SK-N-SH (cell line): Measurements from ENCODE around the gene CCDC17. TPM values are rescaled to one million over a fixed set of nuclear protein-coding genes. Genes with fewer than 3 reads are reported as not detected.

Experiments
- CTCF ChIA-PET: fragments of 300-600, 350-600 bp; formaldehyde crosslinking; extraction: SDS; loops from one replicate; lab custom pipeline; 2021; lab: Yijun Ruan, JAX
- POLR2A ChIA-PET: fragments of 350-600 bp; sonication (Branson Sonifier 250); formaldehyde crosslinking; extraction: SDS; loops from one replicate; lab custom pipeline; 2020; ENCODE audit warnings: antibody characterized with exemption, inconsistent platforms; lab: Yijun Ruan, JAX
- DNase-seq: peaks from one replicate; pipeline ENCODE4 v3.0.0; 2012
- H2AFZ ChIP-seq: fragments of 200-600 bp; sonication (generic); 2 replicates; pipeline ENCODE4 v1.8.1; 2016; ENCODE audit warnings: antibody characterized with exemption, mild to moderate bottlenecking, low read depth
- H3F3A ChIP-seq: fragments of 200-600 bp; sonication (generic); replicated peaks from 2 replicates; pipeline ENCODE3; 2016; ENCODE audit warnings: antibody characterized with exemption, mild to moderate bottlenecking; ENCODE audit not compliant: insufficient read depth
- H3K27ac ChIP-seq, 2 experiments: fragments of 200-500 bp in 1 of 2; fragments of 200-600 bp in 1 of 2; sonication (Bioruptor generic) in 1 of 2; sonication (generic), shearing (Covaris generic) in 1 of 2; 2 replicates each; pipeline versions ENCODE4 v1.5.1 to v1.6.1; 2014 to 2016; ENCODE audit warnings: low read depth in 2 of 2, inconsistent platforms in 1 of 2, low read length in 1 of 2, mild to moderate bottlenecking in 1 of 2, mixed read lengths in 1 of 2
- H3K27me3 ChIP-seq: fragments of 200-600 bp; sonication (generic), shearing (Covaris generic); 2 replicates; pipeline ENCODE4 v1.6.1; 2016; ENCODE audit warnings: mixed run types; ENCODE audit not compliant: insufficient read depth
- H3K36me3 ChIP-seq, 2 experiments: fragments of 200-500 bp in 1 of 2; fragments of 200-600 bp in 1 of 2; sonication (Bioruptor generic) in 1 of 2; sonication (generic) in 1 of 2; replicated peaks in 1 of 2; 2 replicates each; pipeline versions ENCODE3 to v1.5.1; 2014 to 2016; ENCODE audit warnings: low read length in 1 of 2, mild to moderate bottlenecking in 1 of 2; ENCODE audit not compliant: insufficient read depth in 2 of 2, control insufficient read depth in 1 of 2
- H3K4me1 ChIP-seq, 2 experiments: fragments of 200-500 bp in 1 of 2; fragments of 200-600 bp in 1 of 2; sonication (Bioruptor generic) in 1 of 2; sonication (generic), shearing (Covaris generic) in 1 of 2; 2 replicates each; pipeline versions ENCODE4 v1.5.1 to v1.6.1; 2014 to 2016; ENCODE audit warnings: low read depth in 1 of 2, low read length in 1 of 2, mixed run types in 1 of 2; ENCODE audit not compliant: insufficient read depth in 2 of 2, control insufficient read depth in 1 of 2
- H3K4me2 ChIP-seq: fragments of 200-600 bp; sonication (generic), shearing (Covaris generic); 2 replicates; pipeline ENCODE4 v1.6.1; 2017; ENCODE audit warnings: mixed run types
- H3K4me3 ChIP-seq, 2 experiments: fragments of 200-500 bp in 1 of 2; fragments of 200-600 bp in 1 of 2; sonication (Bioruptor generic) in 1 of 2; sonication (generic), shearing (Covaris generic) in 1 of 2; 2 replicates each; pipeline versions ENCODE4 v1.5.1 to v1.8.1; 2014 to 2016; ENCODE audit warnings: low read depth in 2 of 2, inconsistent platforms in 1 of 2, low read length in 1 of 2, mild to moderate bottlenecking in 1 of 2, mixed read lengths in 1 of 2, moderate library complexity in 1 of 2
- H3K79me2 ChIP-seq: fragments of 200-600 bp; sonication (generic); 2 replicates; pipeline ENCODE4 v1.8.1; 2017; ENCODE audit warnings: mild to moderate bottlenecking; ENCODE audit not compliant: insufficient read depth
- H3K9ac ChIP-seq: fragments of 200-600 bp; sonication (generic); 2 replicates; pipeline ENCODE4 v1.6.1; 2017; ENCODE audit warnings: mixed run types
- H3K9me2 ChIP-seq: fragments of 200-600 bp; sonication (generic); 2 replicates; pipeline ENCODE4 v1.6.1; 2017; ENCODE audit warnings: mixed run types
- H3K9me3 ChIP-seq: fragments of 200-600 bp; sonication (generic); 2 replicates; pipeline ENCODE4 v1.6.1; 2017; ENCODE audit warnings: mixed run types, mild to moderate bottlenecking, moderate library complexity
- H4K20me1 ChIP-seq: fragments of 200-600 bp; sonication (generic); 2 replicates; pipeline ENCODE4 v1.6.1; 2017; ENCODE audit warnings: mild to moderate bottlenecking, mixed run types; ENCODE audit not compliant: insufficient read depth
- ELF1 ChIP-seq: IDR thresholded peaks from 2 replicates; pipeline ENCODE4 v1.4.0; 2012
- FOSL2 ChIP-seq: IDR thresholded peaks from 2 replicates; pipeline ENCODE4 v1.4.0; 2012; ENCODE audit warnings: low read depth, mild to moderate bottlenecking, moderate library complexity, borderline replicate concordance
- FOXJ3 ChIP-seq: sonication (generic); formaldehyde crosslinking; IDR thresholded peaks from 2 replicates; pipeline ENCODE4 v1.5.1; 2020; ENCODE audit warnings: mild to moderate bottlenecking, missing genetic modification reagents
- GABPA ChIP-seq: IDR thresholded peaks from 2 replicates; pipeline ENCODE4 v1.4.0; 2012; ENCODE audit warnings: low read depth, mild to moderate bottlenecking
- PBX3 ChIP-seq: IDR thresholded peaks from 2 replicates; pipeline ENCODE4; 2012
- RAD21 ChIP-seq: IDR thresholded peaks from 2 replicates; pipeline ENCODE4 v1.6.1; 2012; ENCODE audit warnings: mild to moderate bottlenecking, low read length
- RCOR1 ChIP-seq: fragments of 150-350 bp; IDR thresholded peaks from 2 replicates; pipeline ENCODE4 v1.6.1; 2017; ENCODE audit warnings: antibody characterized with exemption, low read length
- RFX5 ChIP-seq: IDR thresholded peaks from 2 replicates; pipeline ENCODE4 v1.6.1; 2012; ENCODE audit warnings: mild to moderate bottlenecking, improper control_type of control experiment, low read length
- RXRA ChIP-seq: IDR thresholded peaks from 2 replicates; pipeline ENCODE4 v1.4.0; 2012; ENCODE audit warnings: low read depth, mild to moderate bottlenecking, borderline replicate concordance
- SMC3 ChIP-seq: IDR thresholded peaks from 2 replicates; pipeline ENCODE4 v1.6.1; 2012; ENCODE audit warnings: low read depth, low read length, improper control_type of control experiment
- TAF1 ChIP-seq: IDR thresholded peaks from 2 replicates; pipeline ENCODE4 v1.6.1; 2012; ENCODE audit warnings: low read depth, mild to moderate bottlenecking, low read length, moderate library complexity, borderline replicate concordance
- TCF12 ChIP-seq: IDR thresholded peaks from 2 replicates; pipeline ENCODE4 v1.4.0; 2012
- ZBTB33 ChIP-seq: IDR thresholded peaks from 2 replicates; pipeline ENCODE4 v1.4.0; 2012; ENCODE audit warnings: low read depth, borderline replicate concordance
- WGBS: methylation state at CpG from one replicate; pipeline ENCODE4 v1.1.6; 2017; ENCODE audit warnings: low lambda C conversion rate; 5-methylcytosine and 5-hydroxymethylcytosine counted together
- polyA plus RNA-seq, 3 experiments: library from polyadenylated mRNA; depleted of rRNA; stranded (reverse); fragments of >200 nt; gene quantifications; 2 replicates each; pipeline ENCODE4 v1.2.3, GENCODE V29; 2012

CCDC17 gene
- polyA plus RNA-seq, 1 of the 3 experiments (the other 2 are of a cell fraction) = 0.41 TPM

- no peak for TF ChIP-seq ZBTB33
- no peak for TF ChIP-seq RXRA
- TF ChIP-seq ELF1 = no peak
- TF ChIP-seq SMC3 = no peak
- TF ChIP-seq, all 33 proteins: peak for 0
These were observed 43.7 kb upstream of the CCDC17 start (continued) for GRCh38 chr1:45667321-45668111.

- H3K9me2 ChIP-seq = no peaks in the 10 kb centered on the region
- CTCF ChIA-PET = no interaction called here
- H4K20me1 ChIP-seq = peaks cover 94% of the 10 kb centered on the region
- peaks cover 19% of the 10 kb centered on the region for H3F3A ChIP-seq
- H3K36me3 ChIP-seq = peaks cover 0 to 2% of the 10 kb centered on the region in 2 experiments
- H3K9ac ChIP-seq = no peak overlapping the region
- no peaks in the 10 kb centered on the region for H3K9me3 ChIP-seq
- WGBS = 100% methylated on average over 2 of the region's 2 CpGs
- H3K4me2 ChIP-seq = no peak overlapping the region
- H3K79me2 ChIP-seq = peaks cover 100% of the 10 kb centered on the region
- no peak overlapping the region for H3K27ac ChIP-seq
- POLR2A ChIA-PET = no interaction called here
- no peaks in the 10 kb centered on the region for H3K27me3 ChIP-seq
- TF ChIP-seq TCF12 (no peak), RFX5 (no peak), FOSL2 (no peak), TAF1 (no peak), FOXJ3 (CRISPR knock-in tag) (no peak), RAD21 (no peak), GABPA (no peak), RCOR1 (no peak)
- TF ChIP-seq, all 33 proteins: peak for 0
- no peak for DNase-seq
- peaks cover 0 to 16% of the 10 kb centered on the region in 2 experiments; a peak in 2 of 4 replicates for H3K4me1 ChIP-seq
- no peak overlapping the region for H3K4me3 ChIP-seq
- H2AFZ ChIP-seq = no peak overlapping the region
These were observed 43.0 kb upstream of the CCDC17 start for GRCh38 chr1:45666836-45667235.

GRCh38 chr1:45660336-45660735, 36.5 kb upstream of the CCDC17 start:
- Histone ChIP-seq H3K4me2 (no peak overlapping the region), H3K4me1 (no peaks in the 10 kb centered on the region), H3K27ac (no peak overlapping the region), H3K4me3 (no peak overlapping the region), H3K9ac (no peak overlapping the region), H3K36me3 (peaks cover 25 to 59% of the 10 kb centered on the region in 2 experiments), H3F3A (peaks cover 5% of the 10 kb centered on the region), H3K9me3 (no peaks in the 10 kb centered on the region), H4K20me1 (peaks cover 52% of the 10 kb centered on the region), H3K79me2 (peaks cover 78% of the 10 kb centered on the region), H3K9me2 (no peaks in the 10 kb centered on the region), H2AFZ (no peak overlapping the region), H3K27me3 (no peaks in the 10 kb centered on the region)
- TF ChIP-seq PBX3 = no peak
- CTCF ChIA-PET = no interaction called here
- POLR2A ChIA-PET = no interaction called here
- 96% methylated on average over 2 of the region's 2 CpGs for WGBS
- no peak for DNase-seq
